GM12872 (cell line): ENCODE results near the gene RFC4.

Experiments
- TF ChIP-seq, protein P1 (sequence below): IDR thresholded peaks from 3 replicates; pipeline ENCODE4 v1.5.1; 2011; ENCODE audit warnings: low read depth, mild to moderate bottlenecking, low read length, moderate library complexity; ENCODE audit not compliant: insufficient read depth

RFC4 gene

DNA sequence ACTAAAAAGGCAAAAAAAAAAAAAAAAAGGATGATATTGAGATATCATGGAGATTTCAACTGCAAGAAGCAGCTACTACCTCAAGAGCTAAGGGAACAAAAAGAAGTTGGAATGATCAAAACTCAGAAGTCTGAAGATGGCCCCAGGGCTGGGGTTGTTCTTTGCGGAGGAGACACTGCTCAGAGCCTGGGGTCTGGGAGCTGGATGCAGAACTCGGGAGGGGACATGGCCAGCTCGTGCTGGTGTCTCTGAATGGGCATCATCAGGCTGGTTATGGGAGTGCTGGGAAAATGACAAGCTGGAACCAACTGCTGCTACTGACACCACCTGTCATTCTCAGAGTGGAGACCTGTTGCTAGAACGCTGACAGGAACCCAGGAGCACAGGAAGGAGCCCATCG is 22.1 kb upstream of the RFC4 start:
- TF ChIP-seq, protein P1, sequence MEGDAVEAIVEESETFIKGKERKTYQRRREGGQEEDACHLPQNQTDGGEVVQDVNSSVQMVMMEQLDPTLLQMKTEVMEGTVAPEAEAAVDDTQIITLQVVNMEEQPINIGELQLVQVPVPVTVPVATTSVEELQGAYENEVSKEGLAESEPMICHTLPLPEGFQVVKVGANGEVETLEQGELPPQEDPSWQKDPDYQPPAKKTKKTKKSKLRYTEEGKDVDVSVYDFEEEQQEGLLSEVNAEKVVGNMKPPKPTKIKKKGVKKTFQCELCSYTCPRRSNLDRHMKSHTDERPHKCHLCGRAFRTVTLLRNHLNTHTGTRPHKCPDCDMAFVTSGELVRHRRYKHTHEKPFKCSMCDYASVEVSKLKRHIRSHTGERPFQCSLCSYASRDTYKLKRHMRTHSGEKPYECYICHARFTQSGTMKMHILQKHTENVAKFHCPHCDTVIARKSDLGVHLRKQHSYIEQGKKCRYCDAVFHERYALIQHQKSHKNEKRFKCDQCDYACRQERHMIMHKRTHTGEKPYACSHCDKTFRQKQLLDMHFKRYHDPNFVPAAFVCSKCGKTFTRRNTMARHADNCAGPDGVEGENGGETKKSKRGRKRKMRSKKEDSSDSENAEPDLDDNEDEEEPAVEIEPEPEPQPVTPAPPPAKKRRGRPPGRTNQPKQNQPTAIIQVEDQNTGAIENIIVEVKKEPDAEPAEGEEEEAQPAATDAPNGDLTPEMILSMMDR = no peak

DNA sequence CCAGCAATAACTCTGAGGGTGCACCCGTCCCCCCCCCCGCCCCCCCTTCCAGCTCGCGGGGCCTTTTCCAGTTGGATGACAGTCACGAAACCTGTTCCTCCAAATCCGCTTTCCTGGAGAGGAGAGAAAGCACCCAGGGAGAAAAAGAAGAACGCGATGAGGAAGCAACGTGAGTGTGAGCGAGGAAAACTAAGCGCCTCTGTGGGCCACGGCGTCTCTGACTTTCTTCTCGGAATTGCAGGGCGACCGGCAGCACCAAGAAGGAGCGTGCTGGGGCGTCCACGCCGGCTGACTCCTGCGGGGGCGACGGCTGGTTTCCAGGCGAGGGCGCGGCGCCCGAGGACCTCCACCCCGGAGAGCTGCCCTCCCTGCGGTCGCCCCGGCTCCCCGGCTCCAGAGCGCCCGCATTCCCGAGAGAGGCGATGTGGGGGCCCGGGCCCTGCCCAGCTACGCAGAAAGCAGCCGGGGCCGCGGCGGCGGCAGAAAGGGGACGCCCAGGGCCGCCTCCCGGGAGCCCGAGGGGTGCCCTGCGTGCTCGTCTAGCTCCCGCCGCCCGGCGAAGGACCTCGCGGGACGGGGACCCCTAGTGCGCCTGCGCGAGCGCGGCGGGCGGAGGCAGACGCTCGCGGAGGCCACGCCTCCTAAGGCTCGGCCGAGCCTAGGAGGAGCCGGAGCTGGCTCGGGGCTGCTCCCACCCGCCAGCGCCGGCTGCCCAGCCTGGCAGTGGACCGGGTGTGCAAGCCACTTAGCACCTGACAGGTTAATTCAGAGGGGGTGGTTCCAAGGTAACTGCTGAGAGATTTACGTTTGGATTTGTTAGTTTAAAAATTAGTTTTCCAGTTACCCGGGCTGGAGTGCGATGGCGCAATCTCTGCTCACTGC is 20.9 kb upstream of the RFC4 start:
- TF ChIP-seq, protein P1 = no peak

DNA sequence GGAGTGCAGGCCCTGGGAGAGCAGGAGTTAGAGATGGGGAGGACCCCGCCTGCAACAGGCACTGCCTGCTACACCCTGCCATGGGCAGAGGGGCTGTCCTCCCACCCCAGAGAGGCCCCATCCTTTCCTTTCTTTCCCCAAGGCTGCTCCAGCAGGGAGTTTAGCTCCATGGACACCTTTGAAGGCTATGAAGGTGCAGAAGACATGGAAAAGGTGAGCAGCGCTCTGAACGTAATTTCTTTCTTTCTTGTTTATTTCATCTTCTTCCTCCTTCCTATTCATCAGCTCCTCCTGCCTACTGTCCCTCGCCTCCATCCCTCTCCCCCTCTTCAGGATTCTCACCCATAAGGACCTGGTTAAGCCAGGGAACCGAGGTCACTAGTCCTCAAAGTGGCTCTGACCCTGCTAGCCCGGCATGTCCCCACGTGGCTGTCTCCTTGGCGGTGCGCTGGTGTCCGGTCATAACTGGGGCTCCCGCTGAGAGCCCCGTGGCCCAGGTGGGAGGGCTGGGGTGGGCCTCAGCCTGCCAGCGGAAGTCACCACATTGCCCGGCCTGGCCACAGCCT is 20.2 kb upstream of the RFC4 start:
- TF ChIP-seq, protein P1 = no peak

GRCh38 chr3:186825872-186826409 is 19.7 kb upstream of the RFC4 start:
- TF ChIP-seq, protein P1 = no peak

DNA sequence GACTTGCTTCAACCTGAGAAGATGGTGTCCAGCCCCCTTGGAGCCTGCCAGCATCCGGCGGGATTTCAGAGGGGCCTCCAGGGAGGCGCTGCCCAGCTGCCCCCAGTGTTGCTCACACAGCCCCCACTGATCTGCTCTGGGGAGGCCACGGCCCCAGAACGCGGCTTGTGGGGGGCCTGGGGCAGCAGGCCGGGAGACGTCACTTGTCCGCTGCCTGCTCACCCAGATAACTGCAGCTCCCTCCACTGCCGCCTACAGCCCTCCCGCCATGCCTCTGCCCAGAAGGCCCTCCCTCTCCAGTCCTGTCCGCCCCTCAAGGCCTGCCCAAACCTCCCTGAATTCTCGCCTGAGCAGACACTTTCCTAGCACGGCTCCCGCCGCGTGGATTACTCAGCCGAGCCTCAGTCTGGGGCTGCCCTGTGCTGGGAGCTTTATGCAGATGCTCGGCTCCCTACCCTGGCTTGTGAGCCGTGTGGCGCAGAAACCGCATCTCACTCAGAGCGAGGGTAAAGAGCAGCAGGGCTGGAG is 19.1 kb upstream of the RFC4 start:
- TF ChIP-seq, protein P1 = no peak

DNA sequence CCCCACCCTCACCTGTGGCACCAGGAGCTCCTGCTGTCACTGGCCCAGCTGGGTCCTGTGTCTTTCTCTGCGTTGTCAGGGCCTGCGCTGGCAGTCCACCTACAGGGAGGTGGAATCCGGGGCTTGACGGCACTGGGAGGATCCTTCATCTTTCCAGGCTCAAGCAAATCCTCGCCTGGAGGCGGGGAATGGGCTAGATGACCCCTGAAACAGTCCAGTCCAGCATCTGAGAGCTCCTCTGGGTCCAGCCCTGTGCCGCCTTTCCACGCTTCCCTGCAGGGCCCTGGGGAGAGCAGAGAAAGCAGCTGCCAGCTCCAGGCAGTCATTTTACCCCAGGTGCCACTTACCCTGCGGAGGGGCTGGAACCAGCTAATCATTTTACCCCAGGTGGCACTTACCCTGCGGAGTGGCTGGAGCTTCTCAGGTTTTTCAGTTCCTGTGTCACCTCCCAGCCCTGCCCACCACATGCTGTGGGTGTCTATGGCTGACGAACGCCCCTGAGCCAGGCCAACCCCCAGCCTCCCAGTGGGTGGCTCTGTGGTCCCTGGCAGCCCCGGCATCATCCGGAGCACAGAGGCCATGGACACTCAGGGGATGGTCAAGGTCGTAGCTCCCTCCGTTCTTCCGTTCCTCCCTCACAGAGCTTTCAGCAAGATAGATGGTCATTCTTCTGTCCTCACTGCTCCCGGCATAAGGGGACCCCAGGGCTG is 18.3 kb upstream of the RFC4 start:
- TF ChIP-seq, protein P1 = no peak

GRCh38 chr3:186823386-186823785 is 17.1 kb upstream of the RFC4 start:
- TF ChIP-seq, protein P1 = no peak
